AG10803 (cell line): ENCODE results near the gene PRKAG2.

Source experiments
- DNase-seq: peaks from one replicate; pipeline ENCODE4 v3.0.0; 2010; ENCODE audit warnings: low read depth
- H3K4me3 ChIP-seq: 2 replicates; pipeline ENCODE4 v1.5.1; 2011; ENCODE audit warnings: mild to moderate bottlenecking, low read length, control low read depth
- TF ChIP-seq, protein P1 (sequence below): conservative IDR thresholded peaks from 2 replicates; pipeline ENCODE4 v1.5.1; 2011; ENCODE audit warnings: mild to moderate bottlenecking, low read length, control low read depth, inconsistent platforms

The PRKAG2 gene

DNA sequence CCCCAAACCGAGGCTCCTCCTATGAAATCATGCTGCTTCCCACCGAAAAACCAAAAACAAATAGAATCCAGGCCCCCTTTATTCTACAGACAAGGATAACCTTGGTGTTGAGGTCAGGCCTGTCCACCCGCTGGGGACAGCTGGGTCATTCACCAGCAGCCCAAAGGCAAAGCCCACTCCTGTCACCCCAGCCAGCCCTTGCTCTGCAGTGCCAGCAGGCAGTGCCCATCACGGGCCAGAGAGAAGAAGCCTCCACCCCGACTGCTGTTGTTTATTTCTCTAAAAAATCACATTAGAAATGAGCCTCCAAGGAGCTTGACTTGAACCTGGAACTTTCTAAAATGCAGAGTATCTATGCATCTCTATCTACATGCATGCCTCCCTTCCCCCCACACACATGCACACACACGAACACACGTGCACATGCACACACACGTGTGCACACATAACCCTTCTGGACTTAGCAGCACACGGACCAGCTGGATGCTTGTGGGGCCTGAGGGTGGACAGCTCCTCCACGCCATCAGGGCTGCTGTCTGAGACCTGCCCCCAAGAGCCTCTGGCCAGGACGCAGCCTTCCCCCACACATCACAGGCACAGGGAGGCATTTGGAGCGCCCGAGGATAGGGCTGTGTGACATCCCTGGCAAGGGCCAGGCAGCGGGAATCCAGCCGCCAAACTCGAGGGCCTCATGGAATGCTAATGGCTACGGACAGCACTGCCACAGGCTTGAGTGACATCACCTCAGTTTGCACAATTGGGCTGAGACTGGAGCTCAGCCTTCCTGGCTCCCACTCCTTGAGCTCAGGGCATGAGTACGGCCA lies 22.8 kb downstream of the PRKAG2 start:
- no peak overlapping the region for H3K4me3 ChIP-seq
- TF ChIP-seq, protein P1, sequence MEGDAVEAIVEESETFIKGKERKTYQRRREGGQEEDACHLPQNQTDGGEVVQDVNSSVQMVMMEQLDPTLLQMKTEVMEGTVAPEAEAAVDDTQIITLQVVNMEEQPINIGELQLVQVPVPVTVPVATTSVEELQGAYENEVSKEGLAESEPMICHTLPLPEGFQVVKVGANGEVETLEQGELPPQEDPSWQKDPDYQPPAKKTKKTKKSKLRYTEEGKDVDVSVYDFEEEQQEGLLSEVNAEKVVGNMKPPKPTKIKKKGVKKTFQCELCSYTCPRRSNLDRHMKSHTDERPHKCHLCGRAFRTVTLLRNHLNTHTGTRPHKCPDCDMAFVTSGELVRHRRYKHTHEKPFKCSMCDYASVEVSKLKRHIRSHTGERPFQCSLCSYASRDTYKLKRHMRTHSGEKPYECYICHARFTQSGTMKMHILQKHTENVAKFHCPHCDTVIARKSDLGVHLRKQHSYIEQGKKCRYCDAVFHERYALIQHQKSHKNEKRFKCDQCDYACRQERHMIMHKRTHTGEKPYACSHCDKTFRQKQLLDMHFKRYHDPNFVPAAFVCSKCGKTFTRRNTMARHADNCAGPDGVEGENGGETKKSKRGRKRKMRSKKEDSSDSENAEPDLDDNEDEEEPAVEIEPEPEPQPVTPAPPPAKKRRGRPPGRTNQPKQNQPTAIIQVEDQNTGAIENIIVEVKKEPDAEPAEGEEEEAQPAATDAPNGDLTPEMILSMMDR, result no peak
- DNase-seq, result peak; percentile 9

DNA sequence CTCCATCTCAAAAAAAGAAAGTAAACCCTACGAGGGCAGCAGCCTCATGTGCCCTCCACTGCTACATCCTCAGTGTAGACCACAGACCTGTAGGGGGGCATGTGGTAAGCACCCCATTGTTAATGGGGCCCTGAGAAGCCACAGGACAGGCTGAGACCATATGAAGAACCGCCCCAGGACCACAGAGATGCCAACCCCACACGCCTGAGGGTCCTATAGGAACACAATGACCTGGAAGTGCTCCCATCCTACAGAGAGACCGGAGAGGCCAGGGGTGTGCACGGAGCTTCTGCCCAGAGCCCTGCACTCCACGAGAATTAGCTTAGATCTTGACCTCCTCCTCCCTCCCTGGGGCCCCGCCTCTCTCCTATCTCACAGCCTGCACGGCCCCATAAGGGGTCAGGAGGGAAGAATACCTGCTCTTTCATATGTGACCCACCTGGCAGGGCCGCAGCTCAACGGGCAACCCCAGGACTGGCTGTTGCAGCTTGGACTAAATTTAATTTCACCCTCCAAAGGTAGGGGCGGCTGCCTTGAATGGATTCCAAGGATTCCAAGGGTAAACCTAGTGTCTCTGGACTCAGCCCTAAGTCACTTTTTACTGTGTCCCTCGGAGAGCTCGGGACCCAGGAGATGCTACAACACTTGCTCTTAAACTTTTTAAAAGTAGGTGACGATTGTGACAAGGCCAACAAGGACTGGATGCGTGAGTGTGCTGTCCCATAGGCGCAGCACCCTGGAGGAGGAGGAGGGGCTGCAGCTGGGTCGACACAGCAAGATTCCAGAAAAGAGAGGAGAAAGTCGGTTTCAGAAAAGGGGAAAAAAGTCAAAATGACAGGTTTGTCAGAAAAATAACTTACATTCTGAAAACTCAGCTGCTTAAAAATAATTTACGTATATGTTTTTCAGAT lies 24.2 kb downstream of the PRKAG2 start:
- DNase-seq, result no peak
- no peak overlapping the region for H3K4me3 ChIP-seq
- TF ChIP-seq, protein P1, result no peak

DNA sequence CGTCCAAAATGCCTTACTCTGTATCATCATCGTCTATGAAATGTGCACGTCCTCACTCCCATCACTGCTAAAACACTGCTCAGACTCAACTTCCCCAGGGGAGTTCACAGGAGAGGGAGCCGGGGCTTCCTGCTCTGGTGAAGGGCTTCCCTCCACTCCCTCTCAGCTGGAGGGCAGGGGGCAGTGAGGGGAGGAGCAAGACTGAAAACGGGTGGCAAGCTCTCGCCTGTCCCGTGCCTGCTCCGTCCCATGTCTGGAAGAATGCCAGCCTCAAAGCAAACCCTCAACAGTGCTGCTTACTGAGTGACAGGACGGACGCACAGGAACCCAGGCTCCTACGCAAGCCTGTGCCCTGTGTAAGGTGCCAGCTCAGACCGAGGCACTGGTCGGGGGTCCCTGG lies 25.1 kb downstream of the PRKAG2 start:
- no peak for DNase-seq
- H3K4me3 ChIP-seq, result no peak overlapping the region
- TF ChIP-seq, protein P1, result no peak

DNA sequence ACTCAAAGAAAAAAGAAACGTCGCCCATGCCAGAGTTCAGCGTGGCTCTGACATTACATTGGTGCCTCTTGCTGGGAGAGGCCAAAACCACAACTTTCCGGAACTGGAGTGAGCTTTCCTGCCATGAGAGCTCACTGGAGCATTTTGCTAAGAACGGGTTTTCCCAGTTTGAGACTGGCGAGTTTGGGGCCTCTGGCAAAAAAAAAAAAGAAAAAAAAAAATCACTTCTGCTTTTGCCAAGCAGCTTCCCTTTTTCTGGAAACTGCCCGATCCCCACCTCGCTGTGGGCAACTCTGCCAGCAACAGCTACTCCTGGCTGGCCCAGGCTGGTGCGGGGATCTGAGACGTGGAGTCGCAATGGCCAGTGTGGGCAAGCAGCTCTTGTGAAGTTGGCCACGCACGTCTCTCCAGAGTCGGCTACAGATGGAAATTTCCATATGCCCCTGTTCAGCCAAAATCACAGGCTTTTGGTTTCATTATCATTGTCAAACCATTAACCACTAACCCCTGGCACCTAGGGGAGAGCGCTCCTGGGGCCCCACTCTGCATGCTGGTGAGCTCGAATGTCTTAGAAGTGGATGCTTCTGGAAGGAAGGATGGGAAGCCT lies 25.7 kb downstream of the PRKAG2 start:
- DNase-seq, result no peak
- TF ChIP-seq, protein P1, result no peak
- H3K4me3 ChIP-seq, result no peak overlapping the region

DNA sequence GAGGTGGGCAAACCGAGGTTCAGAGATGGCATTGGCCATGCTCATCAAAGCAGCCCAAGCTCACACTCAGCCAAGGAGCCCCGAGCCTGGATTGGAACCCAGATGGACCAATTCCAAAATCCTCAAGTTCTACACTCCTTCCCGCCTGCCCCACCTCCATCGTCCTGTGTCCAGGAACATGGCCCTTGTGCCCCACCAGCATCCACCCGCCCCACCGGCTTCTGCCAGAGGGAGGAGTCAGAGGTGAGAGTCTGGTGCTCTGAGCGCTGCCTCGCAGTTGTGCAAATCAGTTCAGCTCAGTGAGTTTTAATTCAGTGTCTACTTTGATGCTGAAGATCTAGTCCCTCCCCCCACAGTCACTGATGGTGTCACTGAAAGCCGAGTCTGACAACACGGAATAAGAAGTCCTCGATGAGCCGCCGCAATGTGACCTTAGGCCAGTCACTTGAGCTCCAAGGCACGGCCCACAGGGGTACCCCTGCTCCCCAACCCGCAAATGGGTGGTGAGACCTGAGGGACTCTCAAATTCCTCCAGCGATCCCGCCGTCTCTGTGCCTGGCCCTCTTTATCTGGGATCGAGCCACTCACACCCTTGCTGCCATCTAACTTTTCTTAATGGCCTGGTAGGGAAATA lies 26.3 kb downstream of the PRKAG2 start:
- DNase-seq, result no peak
- TF ChIP-seq, protein P1, result no peak

DNA sequence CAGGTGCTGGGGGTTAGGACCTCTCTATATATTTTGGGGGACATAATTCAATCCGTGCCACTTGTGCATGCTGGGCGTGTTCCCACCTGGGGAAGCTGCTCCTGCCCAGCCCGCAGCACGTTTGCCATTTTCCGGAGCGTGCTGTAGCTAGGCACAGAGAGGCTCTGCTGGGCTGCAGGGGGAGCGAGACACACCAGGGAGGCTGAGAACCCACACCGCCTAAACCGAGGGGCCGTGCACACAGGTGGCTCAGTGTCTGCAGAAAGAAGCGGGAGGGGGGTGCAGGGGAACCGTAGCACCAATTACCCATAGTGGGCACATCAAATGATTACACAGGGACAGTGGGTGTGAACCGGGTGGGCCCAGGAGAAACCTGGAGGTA lies 27.0 kb downstream of the PRKAG2 start:
- TF ChIP-seq, protein P1, result no peak
- DNase-seq, result no peak
- H3K4me3 ChIP-seq, result no peak overlapping the region

More for the DNA sequence above, 26.3 kb downstream of the PRKAG2 start:
- no peak overlapping the region for H3K4me3 ChIP-seq
